Activated gamma-delta T cell (primary cell): Measurements from ENCODE around the gene PODN.

Experiments
- DNase-seq: peaks from one replicate; lab custom pipeline; 2025; lab: John Stamatoyannopoulos, UW

PODN gene

DNA sequence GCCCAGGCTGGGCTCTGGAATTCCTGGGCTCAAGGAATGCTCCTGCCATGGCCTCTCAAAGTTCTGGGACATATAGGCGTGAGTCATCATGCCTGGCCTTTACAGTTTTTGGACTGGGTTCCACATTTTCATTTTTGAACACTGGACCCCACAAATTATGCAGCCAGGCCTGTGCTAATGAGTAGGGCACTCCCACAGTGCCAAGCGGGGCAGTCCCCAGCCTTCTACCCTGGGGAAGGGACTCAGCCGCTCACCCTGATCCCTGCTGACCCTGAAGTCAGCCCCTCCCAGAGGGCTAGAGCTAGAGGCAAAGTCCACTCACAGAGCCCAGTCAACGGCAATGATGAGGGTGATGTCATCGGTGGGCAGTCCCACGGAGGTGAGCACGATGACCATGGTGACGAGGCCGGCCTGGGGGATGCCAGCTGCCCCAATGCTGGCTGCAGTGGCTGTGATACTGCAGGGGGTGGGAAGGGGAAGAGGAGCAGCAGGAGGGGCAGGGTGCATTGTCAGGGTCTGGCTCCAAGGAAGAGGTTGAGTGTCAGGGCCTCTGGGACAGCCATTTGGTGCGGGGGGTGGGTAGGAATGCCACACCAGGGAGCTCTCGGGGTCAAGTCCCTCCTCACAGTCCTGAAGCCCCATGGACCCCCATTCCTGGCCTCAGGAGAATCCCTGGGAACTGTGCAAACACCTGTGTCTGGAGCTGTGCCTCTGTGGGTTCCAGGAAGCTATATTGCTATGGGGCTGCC, 27.6 kb downstream of the PODN start:
- DNase-seq, result no peak

DNA sequence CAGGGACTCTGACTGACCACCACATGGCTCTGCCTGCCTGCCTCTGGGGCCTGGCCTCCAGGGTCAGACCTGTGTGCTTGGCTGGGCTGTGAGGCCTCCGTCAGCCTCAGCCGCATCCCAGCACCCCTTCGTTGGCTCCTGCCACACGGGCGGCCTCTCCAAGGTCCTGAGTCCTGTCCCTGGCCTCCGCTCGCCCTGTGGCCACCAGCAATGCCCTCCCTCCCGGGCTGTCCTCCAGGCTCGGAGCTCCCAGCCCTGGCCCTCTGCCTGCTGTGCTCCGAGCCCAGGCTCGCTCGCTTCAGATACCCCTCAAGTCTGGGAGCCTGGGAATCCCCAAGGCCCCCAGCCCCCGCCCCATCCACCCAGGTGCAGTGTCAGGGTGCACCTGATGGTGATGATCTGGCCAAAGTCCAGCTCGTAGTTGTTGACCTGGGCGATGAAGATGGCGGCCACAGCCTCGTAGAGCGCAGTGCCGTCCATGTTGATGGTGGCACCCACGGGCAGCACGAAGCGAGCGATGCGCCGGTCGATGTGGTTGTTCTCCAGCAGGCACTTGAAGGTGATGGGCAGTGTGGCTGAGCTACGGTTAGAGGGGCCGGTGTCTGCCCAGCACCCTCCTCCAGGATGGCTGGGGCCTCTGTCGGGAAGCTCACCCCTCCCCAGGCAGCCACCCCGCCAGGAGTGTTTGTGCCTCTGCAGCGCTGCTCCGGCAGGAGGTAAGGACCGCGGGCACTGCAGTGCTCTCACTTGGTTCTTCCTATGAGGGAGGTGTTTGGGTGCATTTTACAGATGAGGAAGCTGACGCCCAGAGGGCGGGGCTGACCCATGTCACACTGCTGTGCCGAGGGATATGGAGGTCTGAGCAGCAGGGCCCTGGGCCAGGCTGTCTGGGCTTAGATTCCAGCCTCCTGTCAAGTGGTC, 28.5 kb downstream of the PODN start:
- no peak for DNase-seq

DNA sequence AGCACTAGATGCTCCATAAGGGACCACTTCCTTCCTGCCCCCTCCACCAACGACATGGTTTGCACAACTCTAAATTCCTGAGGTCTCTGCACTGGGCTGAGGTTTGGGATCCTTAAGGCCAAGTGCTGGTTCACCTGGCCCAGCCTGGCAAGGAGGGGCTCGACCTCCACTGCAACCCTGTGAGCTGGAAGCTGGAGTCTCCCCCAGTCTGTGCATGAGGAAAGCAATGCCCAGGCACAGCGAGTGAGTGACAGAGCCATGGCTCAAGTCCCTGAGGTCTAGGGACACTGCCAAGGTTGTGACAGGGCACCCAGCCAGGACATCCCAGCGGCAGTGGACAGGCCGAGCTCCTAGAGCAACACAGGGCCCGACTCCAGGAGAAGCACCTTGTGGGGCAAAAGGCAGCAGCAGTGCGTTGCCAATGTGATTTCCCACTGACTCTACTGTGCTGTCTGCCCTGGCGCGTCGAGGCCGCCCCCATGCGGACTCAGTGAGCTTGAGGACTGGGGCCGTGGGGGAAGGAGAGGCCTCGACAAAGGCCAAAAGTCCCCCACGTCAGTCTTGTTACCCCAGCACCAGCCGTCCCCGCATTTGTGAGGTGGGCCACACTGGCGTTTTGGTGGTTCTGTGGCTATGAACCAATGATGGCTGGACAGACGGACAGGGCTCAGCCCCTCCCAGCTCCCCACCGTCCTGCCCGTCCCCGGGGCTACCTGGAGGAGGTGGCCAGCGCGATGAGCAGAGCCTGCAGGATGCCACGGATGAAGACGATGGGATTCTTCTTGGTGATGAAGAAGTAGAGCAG, 30.0 kb downstream of the PODN start:
- DNase-seq, result no peak

DNA sequence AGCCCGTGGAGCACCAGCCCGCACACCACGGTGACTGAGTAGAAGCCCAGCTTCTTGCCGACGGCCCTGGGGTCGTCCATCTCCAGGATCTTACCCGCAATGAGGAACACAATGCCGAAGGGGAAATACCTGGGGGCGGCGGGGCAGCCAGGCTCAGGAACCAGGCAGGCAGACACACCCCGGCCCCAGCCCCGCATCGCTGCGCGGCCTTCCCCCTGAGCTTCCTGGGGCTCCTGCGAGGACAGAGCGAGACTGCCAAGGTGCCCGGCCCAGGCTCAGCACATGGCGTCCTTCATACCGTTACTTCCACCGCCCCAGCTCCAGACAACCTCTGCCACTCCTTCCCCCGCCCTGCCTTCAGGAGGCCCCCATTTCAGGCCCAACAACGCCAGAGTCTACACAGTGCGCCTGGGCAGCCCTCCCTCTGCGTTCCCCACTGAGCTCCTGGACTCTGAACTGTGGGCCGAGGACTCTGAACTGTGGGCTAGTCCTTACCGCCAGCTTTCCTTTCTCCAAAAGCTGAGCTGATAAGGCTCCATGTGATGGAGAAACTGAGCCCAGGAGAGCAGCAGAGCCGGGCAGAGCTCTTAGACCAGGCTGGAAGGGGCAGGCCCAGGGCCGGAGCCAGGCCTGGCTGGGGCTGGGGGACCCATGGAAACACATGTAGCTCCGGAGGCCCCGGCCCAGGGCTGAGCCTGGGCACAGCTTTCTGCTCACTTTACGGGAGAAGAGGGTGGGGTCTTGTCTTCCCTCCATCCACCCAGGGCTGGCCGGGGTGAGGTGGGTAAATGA, 30.8 kb downstream of the PODN start:
- DNase-seq, result no peak

DNA sequence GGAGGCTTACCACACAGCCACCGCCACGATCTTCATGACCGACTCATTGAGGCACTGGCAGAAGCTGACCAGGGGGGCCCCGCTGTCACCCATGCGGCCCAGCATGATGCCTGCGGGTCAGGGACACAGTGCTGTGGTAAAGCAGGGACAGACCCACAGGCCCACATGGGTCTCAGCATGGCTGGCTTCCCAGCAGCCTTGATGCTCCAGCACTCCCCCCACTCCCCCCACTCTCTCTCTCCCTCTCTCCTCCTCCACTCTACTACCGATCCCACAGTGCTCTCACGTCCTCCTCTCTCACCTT, 31.4 kb downstream of the PODN start:
- DNase-seq, result no peak

DNA sequence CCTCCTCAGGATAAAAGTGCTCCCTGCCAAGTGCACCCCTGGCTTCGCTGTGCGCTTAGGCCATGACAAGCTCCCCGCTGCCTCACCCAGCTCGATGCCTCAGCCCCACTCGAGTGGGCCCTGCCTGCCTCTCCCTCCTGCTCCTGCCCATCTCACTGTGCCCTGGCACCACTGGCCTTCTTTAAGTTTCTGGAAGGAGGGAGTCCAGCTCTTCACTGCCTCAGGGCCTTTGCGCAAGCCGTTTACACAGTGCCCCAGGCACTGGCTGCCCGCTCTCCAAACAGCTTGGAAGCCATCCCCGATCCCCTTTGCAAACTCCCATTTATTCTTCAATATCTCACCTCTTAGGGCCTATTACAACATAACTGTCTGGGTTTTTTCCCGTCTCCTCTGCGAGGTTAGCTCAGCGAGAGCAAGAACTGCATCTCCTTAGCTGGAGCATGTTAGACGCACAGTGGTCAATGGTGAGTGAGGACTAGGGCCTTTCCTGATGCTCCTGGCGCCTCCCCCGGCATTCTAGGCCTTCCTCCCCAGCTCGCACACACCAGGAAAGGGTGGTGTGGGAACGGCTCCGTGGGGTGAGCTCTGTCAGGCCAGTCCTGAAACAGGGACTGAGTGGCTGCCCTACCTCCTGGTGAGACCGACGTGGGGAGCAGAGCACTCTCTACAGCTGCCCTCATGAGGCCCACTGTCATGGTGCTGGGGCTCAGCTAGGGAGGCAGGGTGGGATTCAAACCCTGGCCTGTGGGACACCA, 31.9 kb downstream of the PODN start:
- DNase-seq, result no peak

DNA sequence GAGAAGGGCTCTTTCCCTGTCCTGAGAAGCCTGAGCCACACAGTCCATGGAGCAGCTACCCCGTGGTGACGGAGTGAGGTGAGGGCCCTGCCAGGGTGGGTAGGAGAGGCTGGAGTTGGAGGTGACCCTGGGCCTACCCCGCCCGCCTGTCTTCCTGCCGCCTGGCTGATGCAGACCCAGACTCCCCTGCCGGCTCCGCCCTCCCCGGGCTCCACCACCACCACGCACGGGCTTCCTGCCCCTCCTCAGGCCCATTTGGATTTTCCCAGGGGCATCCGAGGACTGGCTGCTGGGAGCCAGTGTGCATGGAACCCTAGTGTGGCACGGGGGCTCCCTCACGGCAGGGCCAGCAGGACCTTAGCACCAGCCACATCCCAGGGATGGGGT, 32.5 kb downstream of the PODN start:
- no peak for DNase-seq

DNA sequence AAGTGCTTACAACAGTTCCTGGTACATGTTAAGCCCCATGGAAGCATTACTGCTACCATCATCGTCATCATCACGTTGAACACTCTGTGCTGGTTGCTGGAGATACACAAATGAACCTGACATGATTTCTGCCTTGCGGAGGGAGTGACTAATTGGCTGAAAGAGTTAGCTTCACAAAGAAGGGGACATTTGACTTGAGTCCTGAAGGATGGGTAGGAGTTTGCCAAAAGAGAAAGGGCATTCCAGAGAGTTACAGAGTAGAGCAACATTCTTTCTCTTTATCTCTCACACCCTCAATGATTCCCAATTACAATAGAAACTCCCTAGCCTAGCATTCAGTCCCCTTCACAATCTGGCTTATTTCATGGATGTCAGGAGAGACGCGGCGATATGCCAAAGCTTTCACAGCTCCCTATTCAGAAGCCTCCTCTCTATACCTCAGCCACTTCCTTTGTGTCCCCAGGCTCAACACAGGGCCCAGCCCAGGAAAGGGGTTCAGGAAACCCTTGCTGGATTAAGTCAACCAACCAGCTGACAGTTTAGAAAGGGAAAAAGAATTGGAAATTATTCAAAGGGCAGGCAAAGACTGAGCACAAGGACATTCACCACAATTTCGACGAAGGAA, 42.4 kb downstream of the PODN start:
- DNase-seq, result no peak

DNA sequence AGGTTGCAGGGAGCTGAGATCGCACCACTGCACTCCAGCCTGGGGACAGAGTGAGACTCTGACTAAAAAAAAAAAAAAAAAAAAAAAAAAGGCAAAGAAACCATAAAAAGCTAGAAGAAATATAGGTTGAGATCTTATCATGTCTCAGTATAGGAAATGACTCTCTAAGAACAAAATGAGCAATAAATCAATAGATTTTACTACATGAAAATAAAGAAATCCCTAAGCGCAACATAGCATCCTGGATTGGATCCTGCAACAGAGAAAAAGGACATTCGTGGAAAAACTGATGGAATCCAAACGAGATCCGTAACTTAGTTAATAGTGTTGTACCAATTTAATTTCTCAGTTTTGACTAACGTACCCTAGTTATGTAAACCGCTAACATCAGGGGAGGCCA, 45.1 kb downstream of the PODN start:
- DNase-seq, result no peak

DNA sequence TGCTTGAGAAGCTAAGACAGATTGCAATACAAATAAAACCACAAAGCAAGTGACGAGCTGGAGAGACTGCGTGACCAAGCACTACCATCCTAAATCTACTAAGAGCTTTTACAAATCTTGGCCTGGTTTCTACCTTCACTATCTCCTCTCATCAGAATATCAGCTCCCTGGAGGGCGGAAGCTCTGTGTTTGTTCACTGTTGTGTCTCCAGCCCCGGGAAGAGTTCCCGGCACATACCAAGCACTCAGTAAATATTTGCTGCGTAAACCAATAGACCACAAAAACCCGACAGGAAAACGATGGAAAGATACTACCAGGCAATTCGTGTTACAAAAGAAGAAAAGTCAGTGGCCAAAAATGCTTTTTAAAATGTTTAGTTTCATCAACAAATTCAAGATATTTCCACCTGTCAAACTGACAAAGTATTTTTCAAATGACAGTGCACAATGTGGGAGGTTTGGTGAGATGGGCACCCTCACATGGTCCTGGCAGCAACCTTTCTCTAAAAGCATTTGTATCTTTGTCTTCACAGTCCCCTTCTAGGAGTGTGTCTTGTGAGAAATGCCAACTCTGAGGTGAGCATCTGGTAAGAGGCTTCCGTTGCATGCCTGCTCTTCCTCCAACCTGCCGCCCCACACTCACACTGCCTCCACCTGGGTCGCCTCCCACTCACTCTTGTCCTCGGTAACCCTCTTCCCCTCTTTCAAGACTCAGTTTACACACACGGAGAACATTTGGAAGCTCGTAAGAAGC, 45.7 kb downstream of the PODN start:
- no peak for DNase-seq

DNA sequence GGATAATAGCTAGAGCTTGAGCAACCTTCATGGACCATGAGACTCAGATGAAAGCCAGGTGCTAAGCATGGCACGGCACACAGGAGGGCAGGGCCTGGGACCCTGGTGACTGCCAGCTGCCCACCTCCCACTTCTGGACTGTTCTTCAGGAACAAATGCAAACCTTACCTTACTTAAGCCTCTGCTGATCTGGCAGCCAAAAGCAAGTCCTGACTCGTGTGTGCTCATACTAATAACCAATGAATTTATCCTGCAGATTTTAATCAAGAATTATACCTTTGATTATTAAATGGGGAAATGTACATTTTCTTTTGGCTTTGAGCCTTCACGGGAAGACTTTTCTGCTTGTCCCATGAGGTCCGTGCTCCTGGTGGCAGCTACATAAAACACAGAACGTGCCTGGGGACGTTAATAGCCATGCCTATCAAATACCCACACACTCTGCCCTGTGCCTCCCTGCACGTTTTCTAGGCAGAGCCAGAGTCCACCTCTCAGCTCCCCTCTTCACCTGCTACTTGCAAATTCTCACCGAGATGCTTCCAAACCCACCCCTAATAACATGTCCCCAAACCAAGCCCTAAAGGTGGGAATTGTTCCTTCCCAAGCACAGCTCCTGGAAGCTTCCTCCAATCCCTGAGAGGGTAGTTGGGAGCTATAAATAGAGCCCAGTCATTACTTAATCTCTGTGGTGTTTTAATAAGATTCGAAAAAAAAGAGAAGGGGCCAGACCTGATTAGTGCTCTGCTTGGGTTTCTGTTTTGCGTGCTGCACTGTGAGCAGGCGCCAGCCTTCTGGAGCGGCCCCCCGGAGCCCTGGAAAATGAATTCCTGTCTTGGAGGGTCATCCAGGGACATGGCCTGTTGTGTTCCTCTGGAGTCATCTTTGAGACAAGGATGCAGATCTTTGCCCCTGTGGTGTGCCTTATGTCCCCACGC, 46.9 kb downstream of the PODN start:
- no peak for DNase-seq

DNA sequence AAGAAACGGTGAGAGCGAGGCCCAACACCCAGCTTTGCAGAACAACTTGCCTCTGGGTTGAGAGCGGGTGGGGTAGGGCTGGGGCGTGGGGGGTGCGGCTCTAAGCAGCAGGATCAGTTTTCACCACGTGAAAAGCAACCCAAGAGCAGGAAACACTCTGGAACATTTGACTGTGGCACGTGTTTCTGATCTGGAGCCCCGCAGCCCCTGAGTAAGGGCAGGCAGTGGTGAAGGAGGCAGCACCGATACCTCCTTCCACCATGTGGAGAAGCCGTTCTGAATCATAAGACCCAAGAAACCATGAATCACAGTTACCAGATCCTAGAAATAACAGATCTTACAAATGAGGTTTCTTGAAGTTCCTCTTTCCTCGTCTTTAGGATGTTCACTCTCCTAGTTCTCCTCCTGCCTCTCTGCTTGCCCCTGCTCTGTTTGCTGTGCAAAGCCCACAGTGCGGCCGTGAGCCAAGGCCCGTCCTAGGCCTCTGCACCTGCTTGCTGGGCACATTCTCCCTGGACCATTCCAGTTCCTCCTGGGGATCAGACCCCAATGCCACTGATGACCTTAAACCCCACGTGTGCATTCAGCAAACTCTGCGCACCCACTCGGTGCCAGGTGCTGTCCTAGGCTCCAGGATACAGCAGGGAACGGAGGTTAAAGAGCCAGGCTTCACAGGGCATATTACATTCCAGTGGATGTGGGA, 48.5 kb downstream of the PODN start:
- DNase-seq, result no peak

DNA sequence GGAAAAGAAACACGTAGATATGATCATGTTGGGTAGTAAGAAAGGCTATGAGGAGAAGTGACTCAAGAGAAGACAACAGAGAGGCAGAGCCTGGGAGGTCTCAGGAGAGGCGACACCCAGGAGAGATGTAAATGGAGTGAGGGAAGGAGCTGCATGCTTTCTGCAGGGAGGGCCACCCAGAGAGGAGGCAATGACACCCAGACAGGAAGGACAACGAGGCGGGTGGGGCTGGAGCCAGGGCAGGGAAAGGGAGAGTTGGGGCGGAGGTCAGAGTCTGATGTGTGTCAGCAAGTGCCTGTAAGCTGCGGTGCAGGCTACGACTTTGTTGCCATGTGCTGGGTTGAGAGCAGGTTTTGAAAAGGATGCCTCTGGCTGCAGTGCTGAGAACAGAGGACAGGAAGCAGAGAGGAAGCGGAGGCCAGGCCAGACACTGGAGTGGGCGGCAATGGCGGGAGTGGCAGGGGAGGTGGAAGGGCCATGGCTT, 49.1 kb downstream of the PODN start:
- DNase-seq, result no peak

DNA sequence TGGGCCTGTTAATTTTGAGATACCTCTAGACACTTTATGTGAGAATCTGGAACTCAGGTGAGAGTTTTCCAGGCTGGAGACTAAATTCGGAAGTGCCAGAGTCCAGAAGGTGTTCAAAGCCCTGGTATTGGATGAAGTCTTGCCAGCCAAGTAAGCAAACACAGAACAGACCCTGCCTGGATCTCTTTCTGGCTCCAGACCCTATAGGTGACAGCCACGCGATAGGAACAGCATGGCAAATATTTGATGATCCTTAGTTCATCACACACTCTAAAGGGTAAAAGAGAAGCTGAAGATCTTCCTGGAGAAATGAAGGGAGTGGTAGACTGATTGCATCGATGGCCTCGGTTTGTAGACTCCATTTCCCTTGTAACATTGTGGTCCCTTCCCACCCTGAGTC, 49.7 kb downstream of the PODN start:
- no peak for DNase-seq

DNA sequence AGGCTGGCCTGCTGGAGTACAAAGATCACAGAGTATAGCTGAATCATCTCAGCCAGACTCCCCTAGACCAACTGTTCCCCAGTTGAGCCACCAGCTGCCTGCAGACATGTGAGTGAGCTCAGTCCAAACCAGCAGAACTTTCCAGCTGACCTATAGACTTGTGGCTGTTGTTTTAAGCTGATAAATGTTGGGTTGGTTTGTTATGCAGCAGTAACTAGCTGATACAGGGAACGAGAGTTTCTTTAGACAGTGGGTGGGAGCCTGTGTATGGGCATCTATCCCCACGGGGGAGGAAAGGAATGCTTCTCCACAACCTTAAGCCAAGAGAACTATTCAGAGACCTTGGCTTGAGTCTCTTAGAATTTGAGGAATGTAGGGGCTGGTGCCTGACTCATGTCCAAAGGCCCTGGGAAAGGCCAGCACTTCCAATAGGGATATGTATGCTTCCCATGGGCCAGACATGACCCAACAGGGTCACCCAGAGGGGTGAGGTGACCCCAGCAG, 50.3 kb downstream of the PODN start:
- DNase-seq, result no peak

DNA sequence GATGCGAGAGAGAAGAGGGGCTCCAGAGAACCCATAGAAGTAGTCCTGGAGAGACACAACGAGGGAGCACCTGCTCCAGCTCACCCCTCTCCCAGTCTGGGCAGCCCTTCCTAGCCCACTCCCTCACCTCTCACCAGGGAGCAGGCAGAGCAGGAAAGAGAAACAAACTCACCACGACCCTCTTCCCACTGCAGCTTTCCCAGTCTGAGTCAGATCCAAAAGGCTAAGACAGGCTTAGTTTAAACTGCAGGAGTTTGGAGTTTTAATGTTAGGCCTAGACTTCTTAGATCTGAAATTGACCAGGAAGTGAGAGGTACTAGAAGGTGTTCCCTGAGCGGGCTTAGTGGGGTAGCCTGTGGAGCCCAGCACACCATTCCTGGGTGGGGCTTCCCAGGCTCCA, 50.8 kb downstream of the PODN start:
- no peak for DNase-seq

DNA sequence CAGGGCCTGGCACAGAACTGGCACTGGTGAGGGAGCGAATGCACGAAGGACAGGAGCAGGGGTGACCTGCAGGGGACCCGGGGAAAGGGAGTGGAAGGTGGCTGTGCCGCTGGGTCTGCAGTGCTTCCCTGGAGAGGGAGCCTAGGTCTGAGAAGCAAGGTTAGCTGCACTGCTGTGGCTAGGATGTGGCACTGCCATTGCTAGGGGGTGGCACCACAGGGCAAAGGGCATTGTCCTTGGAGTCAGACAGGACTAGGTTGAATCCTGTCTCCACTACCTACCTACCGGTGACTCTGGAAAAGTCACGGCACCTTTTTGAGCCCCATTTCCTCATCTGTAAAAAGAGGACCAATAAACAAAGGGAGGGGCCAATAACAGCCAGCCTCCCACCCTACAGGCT, 52.1 kb downstream of the PODN start:
- no peak for DNase-seq
